Superior temporal gyrus (tissue), 1 donor: ENCODE measurements around the gene ZNF248.
"Not testable (repeated sequence)": the region's sequence is repeated elsewhere in the genome, so short reads cannot be mapped to it uniquely, and the experiment has no call there.

Experiments used
- DNase-seq: peaks from one replicate; pipeline ENCODE4 v3.0.0-alpha.2; 2016; ENCODE audit errors: extremely low spot score

Gene ZNF248

DNA sequence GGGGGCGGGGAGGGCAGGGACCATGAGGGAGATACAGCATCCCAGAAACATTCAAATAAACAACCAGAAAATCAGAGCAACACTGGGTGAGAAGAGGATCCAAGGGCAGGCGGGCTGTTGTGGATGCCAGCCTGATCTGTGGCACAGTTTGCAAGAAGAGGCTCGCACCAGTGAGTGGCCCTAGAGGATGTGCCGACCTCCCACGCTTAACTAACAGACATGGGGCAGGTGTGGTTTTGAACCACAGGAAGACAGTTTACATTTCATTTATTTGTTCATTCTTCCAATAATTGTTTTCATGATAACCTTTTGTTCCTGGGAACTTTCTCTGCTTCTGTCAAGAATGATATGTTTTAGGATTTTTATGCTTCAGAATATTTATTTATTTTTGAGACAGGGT, 115.6 kb downstream of the ZNF248 start:
- no peak for DNase-seq

DNA sequence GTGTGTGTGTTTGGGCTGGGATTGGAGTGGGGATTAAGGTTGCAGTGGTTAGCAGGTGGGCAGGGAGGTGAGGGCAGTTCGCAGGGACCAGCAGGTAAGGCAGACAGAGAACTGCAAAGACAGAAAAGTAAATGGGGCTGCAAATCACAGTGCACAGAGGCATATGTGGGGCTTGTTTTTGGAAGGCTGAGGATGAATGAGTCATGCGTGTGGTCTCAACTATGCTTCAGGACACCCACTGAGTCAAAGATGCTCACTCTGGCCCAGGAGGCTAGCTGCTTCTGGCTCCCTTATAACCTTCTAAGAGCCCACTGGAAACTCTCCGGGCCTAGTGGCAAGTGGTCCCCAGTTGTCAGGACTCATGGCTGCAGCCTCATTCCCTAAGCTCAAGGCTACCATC, 118.2 kb downstream of the ZNF248 start:
- no peak for DNase-seq

DNA sequence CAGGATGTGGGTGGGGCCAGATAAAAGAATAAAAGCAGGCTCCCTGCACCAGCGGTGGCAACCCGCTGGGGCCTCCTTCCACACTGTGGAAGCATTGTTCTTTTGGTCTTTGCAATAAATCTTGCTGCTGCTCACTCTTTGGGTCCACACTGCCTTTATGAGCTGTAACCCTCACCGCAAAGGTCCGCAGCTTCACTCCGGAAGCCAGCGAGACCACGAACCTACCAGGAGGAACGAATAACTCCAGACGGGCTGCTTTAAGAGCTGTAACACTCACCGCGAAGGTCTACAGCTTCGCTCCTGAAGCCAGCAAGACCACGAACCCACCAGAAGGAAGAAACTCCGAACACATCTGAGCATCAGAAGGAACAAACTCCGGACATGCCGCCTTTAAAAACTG, 119.2 kb downstream of the ZNF248 start:
- DNase-seq = not testable (repeated sequence)

DNA sequence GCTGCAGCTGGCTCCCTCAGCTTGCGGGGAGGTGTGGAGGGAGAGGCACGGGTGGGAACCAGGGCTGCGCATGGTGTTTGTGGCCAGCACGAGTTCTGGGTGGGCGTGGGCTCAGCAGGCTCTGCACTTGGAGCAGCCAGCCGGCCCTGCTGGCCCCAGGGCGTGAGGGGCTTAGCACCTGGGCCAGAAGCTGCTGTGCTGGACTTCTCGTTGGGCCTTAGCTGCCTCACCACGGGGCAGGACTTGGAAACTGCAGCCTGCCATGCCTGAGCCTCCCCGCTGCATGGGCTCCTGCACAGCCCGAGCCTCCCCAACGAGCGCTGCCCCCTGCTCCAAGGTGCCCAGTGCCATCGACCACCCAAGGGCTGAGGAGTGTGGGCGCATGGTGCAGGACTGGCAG, 120.1 kb downstream of the ZNF248 start:
- no peak for DNase-seq

DNA sequence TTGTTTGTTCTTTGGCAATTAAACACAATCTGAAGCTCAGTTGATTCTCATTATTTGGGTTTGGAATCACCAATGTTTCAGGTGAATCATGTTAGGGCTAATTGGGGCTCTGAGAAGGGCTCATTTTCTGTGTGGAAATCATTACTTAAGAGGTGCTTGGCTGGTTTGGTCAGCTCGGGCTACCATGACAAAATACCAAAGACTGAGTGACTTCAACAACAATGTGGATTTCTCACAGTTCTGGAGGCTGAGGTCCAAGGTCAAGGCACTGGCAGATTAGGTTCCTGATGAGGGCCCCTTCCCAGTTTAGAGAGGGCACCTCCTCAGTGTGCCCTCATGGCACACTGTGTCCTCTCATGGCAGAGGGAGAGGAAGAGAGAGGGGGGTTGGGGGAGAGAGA, 121.3 kb downstream of the ZNF248 start:
- no peak for DNase-seq

DNA sequence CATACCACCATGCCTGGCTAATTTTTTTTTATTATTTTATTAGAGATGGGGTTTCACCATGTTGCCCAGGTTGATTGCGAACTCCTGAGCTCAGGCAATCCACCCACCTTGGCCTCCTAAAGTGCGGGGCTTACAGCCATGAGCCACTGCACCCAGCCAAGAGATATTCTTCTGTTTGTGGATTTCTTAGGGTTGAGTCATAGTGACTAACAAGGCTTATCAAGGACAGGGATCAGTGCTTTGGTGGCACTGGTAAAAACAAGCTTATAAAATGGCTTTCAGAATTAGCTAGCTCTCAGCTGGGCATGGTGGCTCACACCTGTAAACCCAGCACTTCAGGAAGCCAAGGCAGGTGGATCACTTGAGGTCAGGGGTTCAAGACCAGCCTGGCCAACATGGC, 122.4 kb downstream of the ZNF248 start:
- DNase-seq = no peak
